HG03457 (cell line): ENCODE data around the gene ZDHHC19.
"Not testable (repeated sequence)": the region's sequence is repeated elsewhere in the genome, so short reads cannot be mapped to it uniquely, and the experiment has no call there.

Source experiments
- ATAC-seq: cut with Tn5 transposase; IDR thresholded peaks from one replicate; pipeline ENCODE4 v1.9.1; 2021; ENCODE audit warnings: moderate number of reproducible peaks; ENCODE audit not compliant: unreplicated experiment

ZDHHC19 gene

GRCh38 chr3:196179380-196180308 lies 31.6 kb downstream of the ZDHHC19 start:
- ATAC-seq = peak; percentile 54

- ATAC-seq = no peak
Measured at GRCh38 chr3:196178993-196179379, 32.2 kb downstream of the ZDHHC19 start.

GRCh38 chr3:196177967-196178366 lies 33.2 kb downstream of the ZDHHC19 start:
- no peak for ATAC-seq

DNA sequence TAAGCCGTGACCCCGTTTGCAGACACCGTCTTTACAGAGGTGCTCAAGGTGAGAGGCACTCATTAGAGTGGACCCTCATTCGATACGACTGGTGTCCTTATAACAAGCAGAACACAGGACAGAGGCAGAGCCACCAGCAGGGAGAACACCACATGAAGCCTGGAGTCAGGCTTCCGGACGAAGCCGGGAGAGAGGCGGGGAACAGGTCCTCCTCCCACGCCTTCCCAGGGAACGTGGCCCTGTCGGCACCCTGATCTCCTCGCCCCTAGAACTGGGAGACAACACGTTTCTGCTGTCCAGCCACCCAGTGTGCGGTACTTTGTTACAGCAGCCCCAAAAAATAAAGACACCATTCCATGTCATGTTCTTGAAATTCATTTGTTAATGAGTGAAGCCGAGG lies 33.6 kb downstream of the ZDHHC19 start:
- ATAC-seq = no peak

- no peak for ATAC-seq
Measured at GRCh38 chr3:196175722-196176121, 35.5 kb downstream of the ZDHHC19 start.

GRCh38 chr3:196175116-196175625 lies 36.0 kb downstream of the ZDHHC19 start:
- no peak for ATAC-seq

- no peak for ATAC-seq
Measured at GRCh38 chr3:196174652-196175051, 36.5 kb downstream of the ZDHHC19 start.

DNA sequence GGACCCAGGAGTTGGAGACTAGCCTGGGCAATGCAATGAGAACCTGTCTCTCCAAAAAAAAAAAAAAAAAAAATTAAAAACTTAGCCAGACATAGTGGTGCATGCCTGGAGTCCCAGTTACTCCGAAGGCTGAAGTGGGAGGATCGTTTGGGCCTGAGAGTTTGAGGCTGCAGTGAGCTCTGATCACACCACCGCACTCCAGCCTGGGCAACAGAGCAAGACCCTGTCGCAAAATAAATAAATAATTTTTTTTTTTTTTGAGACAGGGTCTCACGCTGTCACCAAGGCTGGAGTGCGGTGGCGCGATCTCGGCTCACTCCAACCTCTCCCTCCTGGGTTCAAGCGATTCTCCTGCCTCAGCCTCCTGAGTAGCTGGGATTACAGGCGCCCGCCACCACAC lies 40.9 kb downstream of the ZDHHC19 start:
- not testable (repeated sequence) for ATAC-seq

- no peak for ATAC-seq
Measured at GRCh38 chr3:196169836-196170240, 41.4 kb downstream of the ZDHHC19 start.

DNA sequence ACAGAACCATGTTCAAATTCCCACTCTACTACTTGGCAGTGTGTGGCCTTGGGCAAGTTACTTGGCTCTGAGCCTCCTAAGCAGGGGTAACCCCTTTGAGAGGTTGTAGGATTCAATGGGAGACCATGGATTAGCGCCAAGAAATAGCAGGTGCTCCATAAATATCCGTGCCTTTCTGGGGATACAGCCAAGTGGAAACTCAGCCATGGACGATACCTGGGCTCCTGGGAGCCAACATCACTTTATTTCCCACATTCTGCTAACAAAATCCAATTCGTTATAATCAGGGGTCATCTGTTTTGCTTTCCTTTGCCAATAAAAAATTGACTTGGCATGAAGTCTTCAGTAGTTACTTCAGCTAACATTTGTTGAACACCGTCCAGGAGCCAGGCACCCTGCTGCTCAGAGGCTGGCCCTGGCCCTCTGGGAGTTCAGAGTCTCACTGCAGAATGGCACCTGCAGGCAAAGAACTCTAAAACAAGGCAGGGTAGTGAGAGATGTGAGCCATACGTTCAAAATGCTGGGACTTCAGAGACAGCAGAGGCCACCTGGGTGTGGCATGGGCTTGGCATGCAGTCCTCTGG lies 42.3 kb downstream of the ZDHHC19 start:
- no peak for ATAC-seq

- ATAC-seq = no peak
Measured at GRCh38 chr3:196166741-196167140, 44.5 kb downstream of the ZDHHC19 start.

DNA sequence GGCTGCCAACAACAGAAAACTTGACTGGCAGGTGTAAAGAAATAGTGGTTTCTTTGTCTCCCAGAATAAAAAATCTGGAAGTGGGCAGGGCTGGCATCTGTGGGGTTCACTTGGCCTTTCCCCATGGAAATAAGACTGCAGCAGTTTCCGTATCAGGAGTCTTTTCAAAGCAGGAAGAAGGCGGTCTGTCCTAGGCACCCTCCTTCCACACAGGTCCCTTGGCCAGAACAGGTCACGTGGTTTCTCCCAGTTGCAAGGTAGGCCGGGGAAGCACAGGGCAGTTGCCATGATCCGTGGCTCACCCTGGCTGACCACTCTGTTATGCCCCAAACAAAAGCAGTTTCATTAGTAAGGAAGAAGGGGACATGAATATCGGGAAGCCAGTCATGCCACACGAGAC lies 45.4 kb downstream of the ZDHHC19 start:
- no peak for ATAC-seq

GRCh38 chr3:196165006-196165575 lies 46.1 kb downstream of the ZDHHC19 start:
- not testable (repeated sequence) for ATAC-seq

GRCh38 chr3:196164576-196164975 lies 46.6 kb downstream of the ZDHHC19 start:
- no peak for ATAC-seq

- no peak for ATAC-seq
Measured at GRCh38 chr3:196163666-196164493, 47.3 kb downstream of the ZDHHC19 start.

GRCh38 chr3:196163212-196163611 lies 48.0 kb downstream of the ZDHHC19 start:
- ATAC-seq = no peak

DNA sequence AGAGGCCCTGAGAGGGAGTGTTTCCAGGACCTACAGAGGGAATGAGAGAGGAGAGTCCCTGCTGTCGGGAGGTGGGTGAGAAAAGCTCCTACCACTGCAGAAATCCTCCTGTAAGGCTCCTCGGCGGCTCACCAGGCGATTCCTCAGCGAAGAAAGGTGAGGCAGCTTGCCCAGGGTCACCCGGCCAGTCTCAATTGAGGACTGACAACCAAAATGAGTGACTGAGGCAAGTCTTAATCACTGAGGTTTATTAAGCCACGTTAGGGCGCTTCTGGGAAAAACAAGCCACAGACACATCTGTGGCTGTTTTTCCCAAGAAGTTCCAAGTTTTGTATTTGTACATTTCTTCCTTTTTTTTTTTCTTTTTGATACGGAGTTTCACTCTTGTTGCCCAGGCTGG lies 48.5 kb downstream of the ZDHHC19 start:
- no peak for ATAC-seq

DNA sequence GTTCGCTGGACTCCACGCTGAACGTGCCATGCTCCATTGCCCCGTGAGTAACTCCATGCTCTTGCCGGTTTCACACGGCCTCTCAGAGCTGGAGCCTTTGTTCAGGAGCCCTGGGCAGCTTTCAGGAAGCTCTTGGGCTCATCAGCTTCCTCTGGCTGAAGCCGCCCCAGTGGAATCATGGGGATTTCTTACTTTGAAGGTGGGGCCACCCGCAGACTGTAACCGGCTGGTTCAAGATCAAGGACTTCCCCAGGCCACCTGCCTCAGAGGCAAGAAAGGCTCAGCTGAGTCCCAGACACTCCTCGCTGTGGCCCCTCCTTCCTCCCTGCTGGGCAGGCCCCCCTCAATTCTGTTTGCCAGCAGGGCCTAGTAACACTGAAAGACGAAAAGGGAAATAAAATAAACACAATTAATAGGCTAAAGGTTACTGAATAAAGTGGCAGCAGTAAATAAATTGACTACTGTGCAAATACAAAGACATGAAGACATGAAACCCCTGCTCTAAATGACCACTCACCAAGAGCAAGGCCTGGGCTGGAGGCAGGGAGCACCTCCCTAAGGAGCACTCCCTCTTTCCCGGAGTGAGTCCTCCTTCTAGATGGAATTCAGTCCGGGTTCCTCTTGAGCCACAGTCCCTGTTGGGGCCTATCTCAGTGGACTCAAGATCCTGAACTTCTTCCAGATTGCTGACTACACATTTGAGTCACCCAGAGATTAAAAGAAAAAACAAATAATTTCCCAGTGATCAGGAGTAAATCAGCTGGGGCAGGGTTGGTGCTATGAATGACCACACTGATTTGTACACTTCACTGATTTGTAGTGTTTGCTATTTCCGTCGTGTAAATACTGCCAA lies 51.0 kb downstream of the ZDHHC19 start:
- peak; percentile 70 for ATAC-seq

DNA sequence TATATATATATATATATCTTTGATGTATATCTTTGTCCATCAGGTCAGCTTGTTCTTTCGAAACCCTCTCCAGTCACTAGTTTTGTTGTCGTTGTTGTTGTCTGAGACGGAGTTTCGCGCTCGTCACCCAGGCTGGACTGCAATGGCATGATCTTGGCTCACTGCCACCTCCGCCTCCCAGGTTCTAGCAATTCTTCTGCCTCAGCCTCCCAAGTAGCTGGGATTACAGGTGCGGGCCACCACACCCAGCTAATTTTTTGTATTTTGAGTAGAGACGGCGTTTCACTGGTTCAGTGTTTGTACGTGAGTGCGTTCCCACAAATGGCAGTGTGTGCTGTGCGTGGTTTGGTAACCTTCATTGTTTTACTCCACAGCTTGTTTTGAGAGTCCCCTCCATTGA lies 51.7 kb downstream of the ZDHHC19 start:
- no peak for ATAC-seq

DNA sequence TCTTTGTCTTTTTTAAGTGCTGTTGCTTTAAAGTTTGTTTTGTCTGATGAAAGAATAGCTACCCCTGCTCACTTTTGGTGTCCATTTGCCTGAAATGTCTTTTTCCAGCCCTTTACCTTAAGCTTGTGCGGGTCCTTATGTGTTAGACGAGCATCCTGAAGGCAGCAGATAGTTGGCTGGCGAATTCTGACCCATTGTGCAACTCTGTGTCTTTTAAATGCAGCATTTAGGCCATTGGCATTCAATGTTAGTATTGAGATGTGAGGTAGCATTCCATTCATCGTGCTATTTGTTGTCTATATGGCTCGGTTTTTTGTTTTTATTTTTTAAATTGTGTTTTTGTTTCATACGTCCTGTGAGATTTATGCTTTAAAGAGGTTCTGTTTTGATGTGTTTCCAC lies 55.0 kb downstream of the ZDHHC19 start:
- no peak for ATAC-seq
